Activated CD4-positive, alpha-beta memory T cell treated with anti-CD3 and anti-CD28 coated beads for 36 hours (primary cell): ENCODE results near the gene NOC4L. TPM values are rescaled to one million over a fixed set of nuclear protein-coding genes. Genes with fewer than 3 reads are reported as not detected.
A peak's percentile ranks its signal among the peaks of the same experiment; 100 is the strongest.
"Not testable (repeated sequence)": the region's sequence is repeated elsewhere in the genome, so short reads cannot be mapped to it uniquely, and the experiment has no call there.

Experiments used
- CTCF ChIA-PET: fragments of 350-600 bp; sonication (Branson Sonifier 250); formaldehyde crosslinking; loops from one replicate; lab custom pipeline; 2021; ENCODE audit warnings: antibody characterized with exemption, inconsistent platforms; lab: Charles Lee
- POLR2A ChIA-PET: fragments of 350-600 bp; sonication (Branson Sonifier 250); formaldehyde crosslinking; loops from one replicate; lab custom pipeline; 2021; ENCODE audit warnings: antibody characterized with exemption; lab: Charles Lee
- DNase-seq: peaks from one replicate; pipeline ENCODE4 v3.0.0-alpha.2; 2020
- H3K27ac Mint-ChIP-seq: one replicate; pipeline ENCODE4 v1.8.0; 2021; ENCODE audit warnings: mixed read lengths
- H3K27me3 Mint-ChIP-seq: one replicate; pipeline ENCODE4 v1.8.0; 2021; ENCODE audit warnings: mixed read lengths
- H3K36me3 Mint-ChIP-seq: one replicate; pipeline ENCODE4 v1.8.0; 2021; ENCODE audit warnings: mixed read lengths
- H3K4me1 Mint-ChIP-seq: one replicate; pipeline ENCODE4 v1.8.0; 2021; ENCODE audit warnings: low read depth, mixed read lengths
- H3K4me3 Mint-ChIP-seq: one replicate; pipeline ENCODE4 v1.8.0; 2021; ENCODE audit warnings: mild to moderate bottlenecking, mixed read lengths
- H3K9me3 Mint-ChIP-seq: one replicate; pipeline ENCODE4 v1.8.0; 2021; ENCODE audit warnings: mixed read lengths
- intact Hi-C: fragments of 100-400 bp; cut with micrococcal nuclease; formaldehyde crosslinking; loops from one replicate; pipeline ENCODE4 v1.15.1; 2023
- total RNA-seq, 2 experiments: library from RNA; stranded (reverse); gene quantifications; one replicate each; pipeline ENCODE4 v1.2.3, GENCODE V29; 2021

NOC4L gene
- total RNA-seq, 2 experiments from 2014 or later, result 29.8 to 30.5 TPM

DNA sequence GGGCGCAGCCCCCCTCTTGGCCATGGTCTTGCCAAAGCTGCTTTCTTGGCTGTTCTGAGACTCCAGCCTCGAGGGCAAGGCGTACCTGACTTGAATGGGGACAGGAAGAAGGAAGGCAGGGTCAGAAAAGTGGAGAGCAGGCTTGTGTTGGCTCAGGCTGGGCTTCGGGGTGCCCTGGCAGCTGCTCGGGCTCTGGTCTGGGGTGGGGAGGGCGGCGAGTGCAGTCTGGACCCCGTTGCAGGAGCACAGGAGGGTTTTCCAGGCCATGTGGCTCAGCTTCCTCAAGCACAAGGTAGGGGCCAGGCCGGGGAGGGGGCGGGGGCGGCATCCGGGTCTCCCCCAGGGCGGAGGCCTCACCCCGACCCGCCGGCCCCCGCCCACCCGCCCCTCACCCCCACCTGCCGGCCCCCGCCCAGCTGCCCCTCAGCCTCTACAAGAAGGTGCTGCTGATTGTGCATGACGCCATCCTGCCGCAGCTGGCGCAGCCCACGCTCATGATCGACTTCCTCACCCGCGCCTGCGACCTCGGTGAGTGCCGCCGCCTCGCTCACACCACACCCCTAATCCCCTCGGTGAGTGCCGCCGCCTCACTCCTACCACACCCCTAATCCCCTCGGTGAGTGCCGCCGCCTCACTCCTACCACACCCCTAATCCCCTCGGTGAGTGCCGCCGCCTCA, 4.2 kb downstream of the NOC4L start:
- no peak for DNase-seq
- H3K27me3 Mint-ChIP-seq, result no peaks in the 10 kb centered on the region
- no peaks in the 10 kb centered on the region for H3K9me3 Mint-ChIP-seq
- H3K27ac Mint-ChIP-seq, result no peak overlapping the region
- H3K4me1 Mint-ChIP-seq, result peaks cover 17% of the 10 kb centered on the region
- intact Hi-C loops, result no loop called here
- H3K4me3 Mint-ChIP-seq, result no peak overlapping the region
- CTCF ChIA-PET, result no interaction called here
- POLR2A ChIA-PET, result no interaction called here
- peaks cover 8% of the 10 kb centered on the region for H3K36me3 Mint-ChIP-seq

DNA sequence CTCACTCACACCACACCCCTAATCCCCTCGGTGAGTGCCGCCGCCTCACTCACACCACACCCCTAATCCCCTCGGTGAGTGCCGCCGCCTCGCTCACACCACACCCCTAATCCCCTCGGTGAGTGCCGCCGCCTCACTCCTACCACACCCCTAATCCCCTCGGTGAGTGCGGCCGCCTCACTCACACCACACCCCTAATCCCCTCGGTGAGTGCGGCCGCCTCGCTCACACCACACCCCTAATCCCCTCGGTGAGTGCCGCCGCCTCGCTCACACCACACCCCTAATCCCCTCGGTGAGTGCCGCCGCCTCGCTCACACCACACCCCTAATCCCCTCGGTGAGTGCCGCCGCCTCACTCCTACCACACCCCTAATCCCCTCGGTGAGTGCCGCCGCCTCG, 5.3 kb downstream of the NOC4L start:
- H3K4me3 Mint-ChIP-seq, POLR2A ChIA-PET, H3K9me3 Mint-ChIP-seq, intact Hi-C loops, DNase-seq, CTCF ChIA-PET, H3K36me3 Mint-ChIP-seq, H3K27ac Mint-ChIP-seq, H3K27me3 Mint-ChIP-seq: not testable (repeated sequence)
- peaks cover 17% of the 10 kb centered on the region for H3K4me1 Mint-ChIP-seq

DNA sequence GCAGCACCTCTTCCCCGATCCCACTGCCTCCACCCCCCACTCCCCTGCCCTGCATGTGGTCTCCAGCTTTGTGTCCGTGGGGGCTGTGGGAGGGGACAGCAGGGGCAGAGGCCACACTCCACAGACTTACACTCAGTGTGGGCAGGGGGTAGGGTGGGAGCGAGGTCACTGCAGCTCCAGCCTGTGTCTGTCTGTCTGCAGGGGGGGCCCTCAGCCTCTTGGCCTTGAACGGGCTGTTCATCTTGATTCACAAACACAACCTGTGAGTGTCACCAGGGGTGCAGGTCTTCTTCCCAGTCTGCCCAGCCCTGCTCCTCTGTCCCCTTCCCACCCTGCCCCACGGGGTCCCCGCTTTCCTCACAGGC, 6.5 kb downstream of the NOC4L start:
- Mint-ChIP-seq H3K4me1 (peaks cover 7% of the 10 kb centered on the region), H3K4me3 (no peak overlapping the region), H3K9me3 (no peaks in the 10 kb centered on the region), H3K27ac (no peak overlapping the region), H3K27me3 (no peaks in the 10 kb centered on the region), H3K36me3 (peaks cover 4% of the 10 kb centered on the region)
- CTCF ChIA-PET, result no interaction called here
- POLR2A ChIA-PET, result no interaction called here
- no peak for DNase-seq
- intact Hi-C loops, result loop anchor here (5.0 to 10.0 kb wide), 3 partner anchors 37 to 464 kb away; partner anchors contain the start of genes LRCOL1 and P2RX2

DNA sequence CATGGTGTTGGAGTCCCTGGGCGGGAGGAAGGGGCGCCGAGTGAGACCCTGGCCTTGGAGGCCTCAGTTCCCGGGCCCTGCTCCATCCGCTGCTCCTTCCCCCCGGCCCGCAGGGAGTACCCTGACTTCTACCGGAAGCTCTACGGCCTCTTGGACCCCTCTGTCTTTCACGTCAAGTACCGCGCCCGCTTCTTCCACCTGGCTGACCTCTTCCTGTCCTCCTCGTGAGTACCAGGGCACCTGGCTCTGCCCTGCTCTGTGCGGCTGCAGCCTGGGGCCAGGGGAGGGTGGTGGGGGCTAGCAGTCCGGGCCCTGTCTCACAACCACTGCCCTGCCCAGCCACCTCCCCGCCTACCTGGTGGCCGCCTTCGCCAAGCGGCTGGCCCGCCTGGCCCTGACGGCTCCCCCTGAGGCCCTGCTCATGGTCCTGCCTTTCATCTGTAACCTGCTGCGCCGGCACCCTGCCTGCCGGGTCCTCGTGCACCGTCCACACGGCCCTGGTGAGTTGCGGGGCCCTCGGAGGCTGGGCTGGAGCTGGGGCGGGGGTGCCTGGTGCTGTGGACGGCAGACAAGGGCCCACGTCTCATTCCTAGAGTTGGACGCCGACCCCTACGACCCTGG, 7.0 kb downstream of the NOC4L start:
- no peak overlapping the region for H3K27ac Mint-ChIP-seq
- H3K9me3 Mint-ChIP-seq, result no peaks in the 10 kb centered on the region
- ChIA-PET CTCF (interaction anchor here (3.6 kb wide), 1 partner anchor 69 kb away, joined by 66 read pairs; no protein-coding TSS in a partner anchor), POLR2A (no interaction called here)
- DNase-seq, result no peak
- no peaks in the 10 kb centered on the region for H3K27me3 Mint-ChIP-seq
- H3K4me1 Mint-ChIP-seq, result peaks cover 2% of the 10 kb centered on the region
- intact Hi-C loops, result loop anchor here (5.0 to 10.0 kb wide), 3 partner anchors 36 to 464 kb away; partner anchors contain the start of genes LRCOL1 and P2RX2
- H3K36me3 Mint-ChIP-seq, result peaks cover 1% of the 10 kb centered on the region
- H3K4me3 Mint-ChIP-seq, result no peak overlapping the region

DNA sequence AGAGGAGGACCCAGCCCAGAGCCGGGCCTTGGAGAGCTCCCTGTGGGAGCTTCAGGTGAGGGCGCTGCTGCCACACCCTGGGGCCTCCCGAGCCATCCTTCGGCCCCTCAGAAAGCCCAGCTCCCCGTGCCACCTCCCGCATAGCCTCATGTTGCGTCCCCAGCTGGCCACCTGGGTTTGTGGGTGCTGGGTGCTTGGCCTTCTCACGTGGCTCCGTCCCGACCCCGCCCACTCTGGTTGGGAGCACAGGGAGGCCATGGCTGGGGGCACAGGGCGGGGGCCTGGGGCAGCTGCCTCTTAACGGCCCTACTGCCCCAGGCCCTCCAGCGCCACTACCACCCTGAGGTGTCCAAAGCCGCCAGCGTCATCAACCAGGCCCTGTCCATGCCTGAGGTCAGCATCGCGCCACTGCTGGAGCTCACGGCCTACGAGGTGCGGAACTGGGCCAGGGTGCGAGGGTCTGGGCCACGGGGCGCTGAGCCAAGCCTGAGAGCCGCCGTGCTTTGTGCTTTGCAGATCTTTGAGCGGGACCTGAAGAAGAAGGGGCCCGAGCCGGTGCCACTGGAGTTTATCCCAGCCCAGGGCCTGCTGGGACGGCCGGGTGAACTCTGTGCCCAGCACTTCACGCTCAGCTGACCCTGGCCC, 7.6 kb downstream of the NOC4L start:
- H3K4me1 Mint-ChIP-seq, result no peaks in the 10 kb centered on the region
- no peaks in the 10 kb centered on the region for H3K9me3 Mint-ChIP-seq
- intact Hi-C loops, result loop anchor here (5.0 to 10.0 kb wide), 3 partner anchors 35 to 463 kb away; partner anchors contain the start of genes LRCOL1 and P2RX2
- H3K36me3 Mint-ChIP-seq, result peaks cover 1% of the 10 kb centered on the region
- H3K27ac Mint-ChIP-seq, result no peak overlapping the region
- H3K4me3 Mint-ChIP-seq, result no peak overlapping the region
- no peaks in the 10 kb centered on the region for H3K27me3 Mint-ChIP-seq
- no peak for DNase-seq
- POLR2A ChIA-PET, result no interaction called here
- CTCF ChIA-PET, result interaction anchor here (3.6 kb wide), 1 partner anchor 69 kb away, joined by 66 read pairs; no protein-coding TSS in a partner anchor

DNA sequence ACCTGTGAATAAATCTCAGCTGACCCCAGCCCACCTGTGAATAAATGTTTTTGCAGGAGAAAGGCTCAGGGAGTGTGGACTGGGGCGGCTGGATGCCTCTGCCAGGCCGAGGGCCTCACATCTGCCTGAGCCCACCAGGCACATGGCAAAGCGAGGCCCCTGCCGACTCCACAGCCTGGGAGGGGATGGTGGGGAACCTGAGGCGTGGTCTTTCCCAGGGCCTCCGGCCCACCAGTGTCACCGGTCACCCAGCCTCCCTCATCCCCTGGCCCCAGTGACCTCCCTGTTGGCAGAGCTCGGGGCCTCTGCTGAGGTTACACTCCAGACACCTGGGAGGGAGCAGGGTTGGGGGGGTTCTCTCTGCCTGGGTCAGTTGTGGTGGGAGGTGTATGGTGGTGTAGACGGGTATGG, 8.2 kb downstream of the NOC4L start:
- H3K27me3 Mint-ChIP-seq, result no peaks in the 10 kb centered on the region
- peaks cover 1% of the 10 kb centered on the region for H3K36me3 Mint-ChIP-seq
- H3K4me3 Mint-ChIP-seq, result no peak overlapping the region
- intact Hi-C loops, result loop anchor here (5.0 to 10.0 kb wide), 3 partner anchors 35 to 462 kb away; partner anchors contain the start of genes LRCOL1 and P2RX2
- H3K4me1 Mint-ChIP-seq, result no peaks in the 10 kb centered on the region
- DNase-seq, result no peak
- no peak overlapping the region for H3K27ac Mint-ChIP-seq
- ChIA-PET POLR2A (no interaction called here), CTCF (interaction anchor here (3.6 kb wide), 1 partner anchor 68 kb away, joined by 66 read pairs; no protein-coding TSS in a partner anchor)
- no peaks in the 10 kb centered on the region for H3K9me3 Mint-ChIP-seq

DNA sequence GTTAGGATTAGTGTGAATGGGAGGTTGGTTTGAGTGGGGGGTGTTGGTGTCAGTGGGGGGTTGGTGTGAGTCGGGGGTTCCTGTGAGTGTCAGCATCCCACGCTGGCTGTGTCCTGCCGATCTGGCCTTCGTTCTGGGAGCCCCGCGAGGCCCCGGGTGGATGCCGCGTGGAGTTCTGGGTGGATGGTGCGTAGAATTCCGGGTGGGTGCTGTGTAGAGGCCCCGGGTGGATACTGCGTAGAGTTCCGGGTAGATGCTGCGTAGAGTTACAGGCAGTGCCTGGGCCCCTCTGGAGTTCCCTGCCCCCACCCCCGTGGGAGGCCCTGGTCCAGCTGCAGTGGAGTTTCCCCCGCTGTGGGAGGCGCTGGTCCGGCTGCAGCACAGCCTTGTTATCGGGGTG, 8.7 kb downstream of the NOC4L start:
- ChIA-PET CTCF (interaction anchor here (1.0 to 3.6 kb wide), 7 partner anchors 10 to 262 kb away, joined by 3 to 66 read pairs (median 6); partner anchors contain the start of gene DDX51), POLR2A (no interaction called here)
- Mint-ChIP-seq H3K36me3 (peaks cover 1% of the 10 kb centered on the region), H3K27me3 (no peaks in the 10 kb centered on the region), H3K9me3 (no peaks in the 10 kb centered on the region), H3K4me1 (no peaks in the 10 kb centered on the region), H3K4me3 (no peak overlapping the region), H3K27ac (no peak overlapping the region)
- DNase-seq, result no peak
- intact Hi-C loops, result loop anchor here (5.0 to 10.0 kb wide), 3 partner anchors 34 to 462 kb away; partner anchors contain the start of genes LRCOL1 and P2RX2

DNA sequence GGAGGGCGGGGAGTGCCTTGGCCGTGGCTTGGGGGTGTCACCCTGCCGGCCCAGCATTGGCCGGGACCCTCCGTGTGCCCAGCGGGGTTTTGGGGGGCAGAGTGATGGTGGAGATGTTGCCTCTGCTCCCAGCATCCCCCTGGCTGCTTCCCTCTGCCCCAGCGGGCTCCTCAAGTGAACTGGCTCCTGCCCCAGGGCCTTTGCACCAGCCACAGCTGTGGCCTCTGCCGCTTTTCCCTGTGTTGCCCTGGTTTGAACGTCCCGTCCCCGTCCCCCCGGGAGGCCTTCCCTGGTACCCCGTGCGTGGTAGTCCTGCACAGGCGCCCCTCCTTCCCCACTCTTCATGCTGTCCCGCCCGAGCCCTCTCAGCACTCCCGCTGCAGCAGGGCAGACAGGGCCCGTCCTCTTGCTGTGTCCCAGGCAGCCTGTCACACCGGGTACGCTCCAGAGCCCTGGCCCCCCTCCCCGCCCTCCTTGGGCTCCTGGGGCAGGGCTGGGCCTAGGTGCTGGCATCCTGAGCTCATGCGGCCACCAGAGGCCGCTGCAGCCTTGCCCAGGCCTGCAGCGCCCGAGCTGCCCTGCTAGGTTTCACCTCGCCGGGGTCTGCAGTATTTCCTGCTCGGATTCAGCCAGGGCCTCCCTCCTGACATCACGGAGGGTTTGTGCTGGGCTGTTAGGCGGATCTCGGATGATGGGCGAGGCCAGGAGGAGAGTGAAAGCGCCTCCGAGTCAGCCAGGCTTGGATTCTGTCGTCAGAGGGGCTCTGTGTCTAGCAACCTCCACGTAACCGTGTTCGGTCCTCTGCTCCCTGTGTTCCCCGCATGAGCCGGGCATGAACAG, 9.5 kb downstream of the NOC4L start:
- Mint-ChIP-seq H3K36me3 (peaks cover 1% of the 10 kb centered on the region), H3K27ac (no peak overlapping the region), H3K4me1 (no peaks in the 10 kb centered on the region), H3K9me3 (no peaks in the 10 kb centered on the region), H3K27me3 (no peaks in the 10 kb centered on the region), H3K4me3 (no peak overlapping the region)
- ChIA-PET CTCF (interaction anchor here (0.6 to 3.6 kb wide), 29 partner anchors 8 to 461 kb away, joined by 3 to 66 read pairs (median 4); partner anchors contain the start of gene DDX51), POLR2A (interaction anchor here (0.9 to 1.0 kb wide), 2 partner anchors 9 to 15 kb away, joined by 3 read pairs; no protein-coding TSS in a partner anchor)
- intact Hi-C loops, result loop anchor here (1.0 to 10.0 kb wide), 4 partner anchors 34 to 461 kb away; partner anchors contain the start of genes LRCOL1 and P2RX2
- DNase-seq, result peak; percentile 75

DNA sequence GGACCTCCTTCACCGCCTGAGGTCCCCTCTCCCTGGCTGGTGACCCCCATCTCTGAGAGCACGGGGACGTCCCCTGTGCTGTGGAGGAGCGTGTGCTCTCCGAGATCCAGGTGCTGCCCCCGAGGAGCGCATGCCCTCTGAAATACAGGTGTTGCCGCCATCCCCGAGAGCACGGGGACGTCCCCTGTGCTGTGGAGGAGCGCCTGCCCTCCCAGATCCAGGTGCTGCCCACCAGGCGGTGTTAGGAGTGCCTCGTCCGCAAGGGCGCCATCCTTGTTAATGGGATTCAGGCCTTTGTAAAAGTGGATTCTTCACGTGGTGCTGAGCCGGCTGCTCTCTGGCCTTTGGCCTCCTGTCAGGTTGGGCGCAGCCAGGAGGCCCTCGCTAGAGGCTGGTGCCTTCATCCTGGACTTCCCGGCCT, 10.1 kb downstream of the NOC4L start:
- H3K27me3 Mint-ChIP-seq, result no peaks in the 10 kb centered on the region
- ChIA-PET POLR2A (interaction anchor here (0.9 to 1.0 kb wide), 2 partner anchors 9 to 16 kb away, joined by 3 read pairs; no protein-coding TSS in a partner anchor), CTCF (interaction anchor here (0.6 to 3.6 kb wide), 26 partner anchors 9 to 460 kb away, joined by 3 to 66 read pairs (median 4); partner anchors contain the start of gene DDX51)
- H3K4me3 Mint-ChIP-seq, result no peak overlapping the region
- no peak for DNase-seq
- no peaks in the 10 kb centered on the region for H3K9me3 Mint-ChIP-seq
- H3K27ac Mint-ChIP-seq, result no peak overlapping the region
- intact Hi-C loops, result loop anchor here (1.0 to 10.0 kb wide), 4 partner anchors 33 to 460 kb away; partner anchors contain the start of genes LRCOL1 and P2RX2
- peaks cover 1% of the 10 kb centered on the region for H3K36me3 Mint-ChIP-seq
- no peaks in the 10 kb centered on the region for H3K4me1 Mint-ChIP-seq

DNA sequence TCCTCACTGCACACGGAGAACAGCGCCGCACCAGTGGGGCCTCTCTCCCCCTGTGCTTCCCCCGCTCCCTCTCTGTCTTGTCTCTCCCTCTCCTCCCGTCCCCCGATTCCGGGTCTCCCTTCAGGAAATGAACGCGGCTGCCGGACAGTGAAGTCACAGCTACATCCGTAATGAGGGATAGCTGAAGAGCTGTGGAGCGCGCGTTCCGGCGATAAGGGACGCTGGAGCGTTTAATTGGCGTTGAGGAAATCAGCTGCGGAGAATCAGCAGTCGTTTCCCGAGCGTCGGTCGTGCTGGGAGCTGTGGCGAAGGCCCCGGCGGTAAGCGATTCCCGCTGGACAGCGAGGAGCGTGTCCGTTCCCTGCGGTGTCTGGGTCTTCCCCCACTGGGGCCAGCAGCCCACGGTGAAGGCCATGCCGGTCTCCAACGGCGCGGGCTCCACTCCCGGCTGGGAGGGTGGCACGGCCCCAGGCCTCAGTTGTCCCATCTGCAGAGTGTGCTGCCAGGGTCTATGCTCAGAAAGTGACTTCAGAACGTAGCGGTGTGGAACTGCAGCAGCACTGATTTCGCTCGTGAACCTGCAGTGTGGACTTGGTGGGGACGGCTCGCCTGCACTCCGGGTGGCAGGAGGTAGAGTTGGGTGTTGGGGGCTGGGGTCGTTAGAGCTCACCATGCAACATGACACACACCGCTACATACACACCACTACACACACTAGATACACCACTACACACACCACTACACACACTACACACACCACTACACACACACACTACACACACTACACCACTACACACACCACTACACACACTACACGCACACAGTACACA, 10.9 kb downstream of the NOC4L start:
- Mint-ChIP-seq H3K27ac (no peak overlapping the region), H3K4me3 (no peak overlapping the region), H3K9me3 (no peaks in the 10 kb centered on the region), H3K4me1 (no peaks in the 10 kb centered on the region), H3K27me3 (no peaks in the 10 kb centered on the region), H3K36me3 (peaks cover 1% of the 10 kb centered on the region)
- CTCF ChIA-PET, result interaction anchor here (1.5 kb wide), 1 partner anchor 259 kb away, joined by 4 read pairs; no protein-coding TSS in a partner anchor
- POLR2A ChIA-PET, result no interaction called here
- DNase-seq, result peak; percentile 29
- intact Hi-C loops, result loop anchor here (1.0 to 10.0 kb wide), 4 partner anchors 32 to 460 kb away; partner anchors contain the start of genes LRCOL1 and P2RX2
